HS-5 (cell line): Measurements from ENCODE around the gene TTC1.
"Not testable (repeated sequence)": the region's sequence is repeated elsewhere in the genome, so short reads cannot be mapped to it uniquely, and the experiment has no call there.

Source experiments
- DNase-seq: peaks from one replicate; pipeline ENCODE4 v3.0.0-alpha.2; 2012; ENCODE audit warnings: low read depth

TTC1 gene

DNA sequence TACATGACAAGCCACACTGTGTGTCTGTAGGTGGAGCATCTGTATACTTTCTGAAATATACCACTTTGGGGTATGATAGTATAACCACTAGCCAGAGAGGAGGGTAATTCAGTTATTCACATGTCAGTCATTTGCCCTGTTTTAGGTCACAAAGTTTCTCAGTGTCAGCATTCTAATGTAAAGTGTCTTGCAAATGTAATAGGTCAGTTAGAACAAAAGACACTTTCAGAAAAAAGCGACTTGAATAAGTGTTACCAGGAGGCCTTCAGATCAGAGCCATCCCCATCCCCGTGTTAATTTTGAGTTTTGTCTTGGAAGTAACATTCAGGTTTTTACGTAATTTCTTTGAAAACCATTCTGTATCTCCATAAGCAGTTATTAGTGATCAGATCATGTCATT, 33.7 kb downstream of the TTC1 start:
- DNase-seq: no peak

DNA sequence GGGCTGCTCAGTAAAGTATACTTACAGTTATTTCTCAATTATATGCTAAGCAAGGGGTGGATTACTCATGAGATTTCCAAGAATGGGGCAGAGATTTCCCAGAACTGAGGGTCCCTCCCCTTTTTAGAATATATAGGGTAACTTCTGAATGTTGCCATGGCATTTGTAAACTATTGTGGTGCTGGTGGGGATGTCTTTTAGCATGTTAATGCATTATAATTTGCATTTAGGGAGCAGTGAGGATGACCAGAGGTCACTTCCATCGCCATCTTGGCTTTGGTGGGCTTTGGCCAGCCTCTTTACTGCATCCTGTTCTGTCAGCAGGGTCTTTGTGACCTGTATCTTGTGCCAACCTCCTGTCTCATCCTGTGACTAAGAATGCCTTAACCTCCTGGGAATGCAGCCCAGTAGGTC, 35.5 kb downstream of the TTC1 start:
- DNase-seq: no peak

DNA sequence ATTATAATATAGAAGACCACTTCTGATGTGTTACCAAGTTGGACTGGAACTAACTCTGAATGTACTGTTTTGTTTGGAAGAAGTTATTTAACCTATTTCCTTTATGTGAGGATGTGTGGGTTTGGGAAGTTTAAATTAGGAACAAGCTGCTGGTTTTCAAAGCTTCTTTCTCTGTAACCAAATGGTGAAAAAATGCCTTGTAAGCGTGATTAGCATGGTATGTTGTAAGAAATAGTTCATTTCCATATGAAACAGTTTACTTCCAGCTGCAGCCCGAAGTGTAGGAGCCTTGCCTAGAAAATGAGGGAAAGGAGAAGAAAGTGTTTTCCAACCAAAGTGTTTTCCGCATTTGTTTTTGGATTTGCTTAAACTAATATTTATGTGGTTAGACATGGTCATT, 36.0 kb downstream of the TTC1 start:
- DNase-seq: no peak

DNA sequence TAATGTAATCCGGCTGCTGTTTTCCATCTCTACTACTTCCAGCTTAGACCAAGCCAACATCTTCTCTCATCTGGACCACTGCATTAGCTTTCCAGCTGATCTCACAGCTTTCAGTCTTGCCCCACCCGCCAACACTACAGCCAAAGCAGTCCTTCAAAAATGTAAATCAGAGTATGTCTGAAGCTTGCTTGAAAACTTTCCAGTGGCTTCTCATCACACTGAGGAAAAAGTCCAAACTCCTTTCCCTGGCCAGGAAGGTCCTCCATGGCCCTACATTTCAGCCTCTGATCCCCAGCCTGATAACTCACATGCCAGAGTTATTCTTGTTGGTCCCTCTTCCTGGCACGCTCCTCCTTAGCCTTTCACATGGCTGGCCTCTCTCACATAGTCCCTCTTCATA, 38.5 kb downstream of the TTC1 start:
- no peak for DNase-seq

DNA sequence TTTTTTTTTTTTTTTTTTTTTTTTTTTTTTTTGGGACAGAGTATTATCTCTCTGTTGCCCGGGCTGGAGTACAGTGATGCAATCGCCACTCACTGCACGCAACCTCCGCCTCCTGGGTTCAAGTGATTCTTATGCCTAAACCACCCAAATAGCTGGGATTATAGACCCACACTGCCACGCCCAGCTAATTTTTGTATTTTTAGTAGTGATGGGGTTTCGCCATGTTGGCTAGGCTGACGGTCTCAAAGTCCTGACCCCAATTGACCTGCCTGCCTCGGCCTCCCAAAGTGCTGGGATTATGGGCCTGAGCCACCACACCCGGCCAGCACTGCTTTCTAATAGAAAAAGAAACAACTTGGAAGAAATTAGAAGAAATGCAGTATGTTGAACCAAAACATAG, 39.2 kb downstream of the TTC1 start:
- DNase-seq: no peak

DNA sequence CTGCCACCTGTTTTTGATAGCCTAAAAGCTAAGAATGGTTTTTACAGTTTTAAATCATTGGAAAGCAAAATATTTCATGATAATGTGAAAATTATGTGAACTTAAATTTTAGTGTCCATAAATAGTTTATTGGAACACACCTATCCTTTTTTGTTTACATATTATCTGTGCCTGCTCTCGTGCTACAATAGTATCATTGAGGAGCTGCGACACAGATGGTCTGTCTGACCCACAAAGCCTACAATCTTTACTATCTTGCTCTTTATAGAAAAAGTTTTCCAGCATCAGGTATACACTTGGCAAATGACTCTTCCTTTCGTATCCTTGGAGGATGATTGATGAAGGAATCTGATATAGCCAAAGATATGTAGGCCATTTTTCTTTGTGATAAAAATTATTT, 40.2 kb downstream of the TTC1 start:
- DNase-seq: no peak

DNA sequence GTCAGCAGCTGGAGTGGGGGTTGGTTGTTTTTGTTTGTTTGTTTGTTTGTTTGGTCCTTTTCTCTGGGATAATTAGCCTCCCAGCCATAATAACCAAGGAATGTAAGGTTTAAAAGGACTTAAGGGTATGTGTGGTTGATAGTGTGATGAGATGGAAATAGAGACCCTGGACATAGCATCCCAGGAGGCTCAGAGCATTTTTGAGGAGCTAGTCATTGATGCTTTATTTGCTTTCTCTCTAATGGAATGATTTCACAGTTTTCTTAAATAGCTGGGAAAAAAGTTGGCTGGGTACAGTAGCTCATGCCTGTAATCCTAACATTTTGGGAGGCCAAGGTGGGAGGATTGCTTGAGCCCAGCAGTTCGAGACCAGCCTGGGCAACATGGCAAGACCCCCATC, 45.1 kb downstream of the TTC1 start:
- DNase-seq: no peak

DNA sequence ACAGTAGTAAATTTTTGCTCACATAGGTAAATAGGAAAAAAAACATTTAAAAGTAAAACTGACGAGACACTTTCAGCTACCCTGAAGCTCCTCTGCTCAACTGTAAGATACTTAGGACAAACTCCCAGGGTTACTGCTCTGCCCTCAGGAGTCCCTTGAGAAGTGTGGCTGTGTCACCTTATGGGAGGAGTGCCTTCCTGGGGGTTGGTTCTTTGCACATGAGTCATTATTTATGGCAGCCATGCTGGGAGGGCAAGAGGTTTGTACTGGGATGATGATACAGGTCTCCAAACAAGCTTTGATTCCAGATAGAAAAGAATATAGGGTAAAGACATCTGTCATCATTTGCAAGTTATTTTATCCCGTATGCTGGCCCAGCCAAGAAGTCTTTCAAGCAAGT, 45.9 kb downstream of the TTC1 start:
- peak; percentile 18 for DNase-seq

DNA sequence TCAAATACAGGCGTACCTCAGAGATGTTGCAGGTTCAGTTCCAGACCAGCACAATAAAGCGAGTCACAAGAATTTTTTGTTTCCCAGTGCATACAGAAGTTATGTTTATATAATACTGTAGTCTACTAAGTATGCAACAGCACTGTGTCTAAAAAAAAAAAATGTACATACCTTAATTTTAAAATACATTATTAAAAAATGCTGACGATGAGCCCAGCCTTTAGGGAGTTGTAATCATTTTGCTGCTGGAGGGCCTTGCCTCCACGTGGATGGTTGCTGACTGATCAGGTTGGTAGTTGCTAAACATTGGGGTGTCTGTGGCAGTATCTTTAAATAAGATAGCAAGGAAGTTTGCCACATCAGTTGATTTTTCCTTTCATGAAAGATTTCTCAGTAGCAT, 48.3 kb downstream of the TTC1 start:
- DNase-seq: no peak

DNA sequence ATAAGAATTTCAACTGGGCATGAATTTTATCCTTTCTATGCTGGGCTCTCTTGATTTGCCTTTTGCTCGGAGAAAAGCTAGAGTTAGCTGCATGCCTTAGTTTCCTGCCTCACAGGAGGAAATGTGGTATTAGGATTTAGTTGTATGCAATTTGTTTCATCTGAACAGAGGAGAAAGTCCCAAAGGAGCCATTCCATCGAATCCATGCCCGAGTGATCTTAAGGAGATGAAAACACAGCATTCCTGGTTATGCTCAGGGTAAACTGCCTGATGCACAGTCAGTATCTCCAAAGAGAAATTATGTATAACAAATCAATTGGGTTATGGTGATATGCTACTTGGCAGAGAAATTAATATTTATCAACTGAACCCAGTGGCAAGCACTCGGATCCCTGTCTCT, 51.1 kb downstream of the TTC1 start:
- DNase-seq: no peak

DNA sequence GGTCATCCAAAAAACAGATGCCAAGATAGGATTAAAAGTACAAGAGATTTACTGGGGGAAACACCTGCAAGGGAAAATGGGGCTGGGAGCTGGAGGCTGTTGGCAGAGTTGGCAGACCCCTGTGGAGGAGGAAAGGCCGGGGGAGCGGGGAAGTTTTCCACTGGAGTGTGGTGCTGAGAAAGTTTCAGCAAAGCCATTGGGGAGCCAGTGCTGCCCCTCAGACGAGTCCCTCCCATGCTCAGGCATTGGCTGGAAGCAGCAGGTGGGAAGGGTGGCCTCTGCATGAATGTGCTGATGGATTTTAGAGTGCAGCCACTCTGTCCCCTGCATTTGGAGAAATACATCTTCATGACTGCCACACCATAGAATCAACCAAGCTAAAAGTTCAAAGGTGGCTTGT, 52.8 kb downstream of the TTC1 start:
- no peak for DNase-seq

DNA sequence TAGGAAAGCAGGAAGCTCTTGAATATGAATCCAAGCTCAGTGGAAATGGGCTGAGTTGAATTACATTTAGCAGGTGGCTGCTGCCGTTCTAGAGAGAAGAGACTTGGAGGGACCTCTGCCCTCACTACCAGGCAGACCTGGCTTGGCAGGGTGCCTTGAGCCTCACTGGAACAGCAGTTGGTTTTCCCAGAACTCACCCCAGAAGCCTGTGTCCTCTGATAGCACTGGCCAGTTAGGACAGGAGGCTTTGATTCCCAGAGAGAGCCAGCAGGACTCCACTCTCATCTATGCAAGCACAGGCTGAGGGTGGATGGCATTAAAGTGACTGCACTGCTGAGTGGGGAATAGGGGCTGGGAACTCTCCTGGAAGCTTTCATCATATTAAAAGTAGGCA, 55.5 kb downstream of the TTC1 start:
- no peak for DNase-seq

DNA sequence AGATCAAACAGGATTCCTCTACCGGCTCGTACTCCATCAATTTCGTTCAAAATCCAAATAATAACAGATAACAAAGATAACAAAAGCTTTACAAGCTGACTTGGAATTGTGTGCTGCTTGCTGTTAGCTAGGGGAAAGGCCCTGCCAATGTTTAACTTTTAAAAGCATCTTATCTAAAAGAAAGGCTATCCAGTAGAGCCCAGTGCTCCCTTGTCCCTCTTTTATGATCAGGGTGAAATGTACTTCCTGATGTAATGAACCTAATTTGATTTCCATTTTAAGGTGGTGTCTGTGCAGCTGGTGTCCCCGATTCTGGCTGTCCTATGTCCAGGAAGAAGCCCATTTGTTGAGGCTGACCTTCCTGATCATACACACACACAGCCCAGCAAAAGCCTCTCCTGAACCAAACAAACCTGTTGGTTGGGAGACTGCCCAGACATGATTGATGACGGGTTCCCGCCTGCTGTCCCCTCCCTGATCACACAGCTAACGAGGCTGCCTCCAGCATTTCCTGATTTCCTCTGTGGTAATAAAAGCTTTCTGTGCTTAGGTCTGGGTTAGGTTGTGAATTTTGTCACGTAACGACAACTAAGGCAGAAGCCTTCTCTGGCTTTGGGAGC, 56.2 kb downstream of the TTC1 start:
- no peak for DNase-seq

DNA sequence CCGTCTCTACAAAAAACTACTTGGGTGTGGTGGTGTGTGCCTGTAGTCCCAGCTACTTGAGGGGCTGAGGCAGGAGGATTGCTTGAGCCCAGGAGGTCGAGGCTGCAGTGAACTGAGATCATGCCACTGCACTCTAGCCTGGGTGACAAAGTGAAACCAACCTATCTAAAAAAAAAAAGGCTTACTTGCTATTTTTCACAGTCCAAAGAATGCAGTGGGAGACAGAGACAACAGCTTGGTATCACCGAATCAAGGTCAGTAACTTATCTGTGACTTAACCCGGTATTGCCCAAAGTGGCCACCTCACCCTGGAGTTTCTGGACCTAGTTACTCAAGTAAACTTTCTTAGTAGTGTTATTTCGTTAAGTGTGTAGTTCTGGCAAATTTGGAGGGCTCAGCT, 60.2 kb downstream of the TTC1 start:
- DNase-seq: not testable (repeated sequence)

DNA sequence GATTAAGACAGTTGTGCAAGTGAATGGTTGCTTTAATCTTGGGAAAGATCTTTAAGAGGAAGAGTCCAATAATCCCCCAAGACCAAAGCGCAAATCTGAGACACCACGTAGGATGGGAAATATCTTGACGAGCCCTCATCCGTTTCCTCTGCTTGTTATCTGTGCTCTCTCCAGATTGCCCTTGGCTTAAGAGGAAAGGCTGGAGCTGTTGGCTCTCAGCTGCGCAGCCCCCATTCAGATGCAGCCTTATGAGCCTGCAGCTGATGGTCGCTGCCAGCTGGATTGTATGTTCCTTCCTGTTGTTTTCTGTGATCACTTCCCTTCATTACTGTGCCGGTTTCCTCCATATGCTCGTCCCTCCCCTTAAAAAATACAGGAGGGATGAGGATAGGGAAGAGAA, 62.6 kb downstream of the TTC1 start:
- DNase-seq: no peak

DNA sequence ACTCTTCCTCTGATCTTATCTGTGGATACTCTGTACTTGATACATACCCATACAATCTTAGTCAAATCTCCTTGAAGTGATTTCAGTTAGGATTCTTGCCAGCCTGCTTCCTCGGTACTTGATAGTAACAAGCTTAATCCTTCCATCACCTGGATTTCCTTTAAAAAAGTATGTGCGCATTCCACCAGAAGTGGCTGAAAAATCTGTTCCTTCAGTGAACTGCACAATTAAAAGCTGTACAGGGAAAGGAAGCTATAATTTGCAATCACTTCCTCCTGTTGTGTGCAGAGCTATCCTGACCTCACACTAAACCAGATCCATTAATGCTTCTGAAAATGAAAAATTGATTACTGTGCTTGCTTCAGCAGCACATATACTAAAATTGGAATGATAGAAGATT, 63.0 kb downstream of the TTC1 start:
- DNase-seq: no peak

DNA sequence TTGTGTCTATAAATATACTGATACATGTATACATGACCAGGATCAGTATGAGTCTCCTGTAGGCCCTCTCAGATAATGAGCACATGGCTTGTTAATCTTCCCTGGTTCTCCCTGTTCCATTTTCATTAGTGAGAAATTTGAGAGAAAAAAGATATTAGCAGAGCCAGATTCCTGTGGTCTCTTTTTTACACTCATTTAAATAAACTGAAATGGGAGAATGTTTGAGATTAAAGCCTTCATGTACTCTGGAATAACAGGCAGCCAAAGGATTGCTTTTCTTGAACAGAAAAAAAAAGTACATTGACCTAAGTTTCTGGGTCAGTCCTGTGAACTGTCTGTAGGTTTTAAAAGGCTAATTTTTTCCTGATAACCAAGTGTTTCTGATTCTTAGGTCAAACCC, 66.1 kb downstream of the TTC1 start:
- no peak for DNase-seq

DNA sequence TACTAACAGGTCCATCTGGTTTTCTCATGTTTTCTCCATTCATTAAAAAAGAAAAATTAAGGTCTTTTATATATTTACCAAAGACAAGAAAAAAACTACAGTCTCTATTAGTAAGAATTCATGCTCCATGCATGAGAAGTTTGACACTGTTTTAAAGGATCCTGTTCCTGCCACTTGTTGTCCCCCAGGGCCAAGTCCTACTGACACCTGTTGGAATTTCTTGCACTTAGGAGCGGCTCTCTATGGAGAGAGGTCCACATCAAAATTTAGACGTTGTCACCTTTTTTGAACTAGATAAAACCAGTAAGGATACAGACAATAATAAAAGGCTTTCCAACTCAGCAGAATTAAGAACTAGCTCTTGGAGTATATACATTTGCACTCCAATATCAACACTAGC, 68.1 kb downstream of the TTC1 start:
- DNase-seq: no peak

DNA sequence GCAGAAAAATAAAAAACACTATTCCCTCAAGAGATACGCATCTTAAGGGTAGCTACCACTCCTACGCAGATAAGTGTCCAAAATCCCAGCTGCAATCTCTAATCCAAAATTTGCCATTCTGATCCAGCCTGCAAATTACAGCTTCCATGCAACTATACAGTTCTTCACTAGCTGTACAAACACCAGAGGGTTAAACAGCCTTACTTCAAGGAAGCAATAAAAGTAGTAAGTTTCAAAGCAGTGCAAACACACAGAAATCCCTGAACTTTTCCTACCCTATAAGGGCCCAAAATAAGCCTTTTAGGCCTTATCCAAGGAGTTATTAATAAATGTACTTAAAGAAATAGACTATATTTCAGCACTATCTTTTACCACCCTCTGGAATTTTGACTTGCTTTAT, 70.8 kb downstream of the TTC1 start:
- no peak for DNase-seq

DNA sequence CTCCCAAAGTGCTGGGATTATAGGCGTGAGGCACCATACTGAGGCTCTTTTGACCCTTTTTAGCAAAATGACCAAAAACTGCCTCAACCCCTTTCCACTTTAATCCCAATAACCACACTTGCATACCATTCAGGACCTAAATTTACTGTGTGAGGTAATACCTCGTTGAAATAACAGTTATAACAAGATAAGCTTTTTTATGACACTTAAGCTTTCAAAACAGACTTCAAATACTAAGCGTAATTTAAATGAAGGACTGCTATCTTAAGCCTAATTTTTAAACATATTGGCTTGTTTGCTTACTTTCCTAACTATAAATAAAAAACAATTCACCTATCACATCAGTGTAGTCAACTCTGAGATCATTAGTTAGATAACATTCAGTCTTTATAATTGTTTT, 72.6 kb downstream of the TTC1 start:
- DNase-seq: no peak

DNA sequence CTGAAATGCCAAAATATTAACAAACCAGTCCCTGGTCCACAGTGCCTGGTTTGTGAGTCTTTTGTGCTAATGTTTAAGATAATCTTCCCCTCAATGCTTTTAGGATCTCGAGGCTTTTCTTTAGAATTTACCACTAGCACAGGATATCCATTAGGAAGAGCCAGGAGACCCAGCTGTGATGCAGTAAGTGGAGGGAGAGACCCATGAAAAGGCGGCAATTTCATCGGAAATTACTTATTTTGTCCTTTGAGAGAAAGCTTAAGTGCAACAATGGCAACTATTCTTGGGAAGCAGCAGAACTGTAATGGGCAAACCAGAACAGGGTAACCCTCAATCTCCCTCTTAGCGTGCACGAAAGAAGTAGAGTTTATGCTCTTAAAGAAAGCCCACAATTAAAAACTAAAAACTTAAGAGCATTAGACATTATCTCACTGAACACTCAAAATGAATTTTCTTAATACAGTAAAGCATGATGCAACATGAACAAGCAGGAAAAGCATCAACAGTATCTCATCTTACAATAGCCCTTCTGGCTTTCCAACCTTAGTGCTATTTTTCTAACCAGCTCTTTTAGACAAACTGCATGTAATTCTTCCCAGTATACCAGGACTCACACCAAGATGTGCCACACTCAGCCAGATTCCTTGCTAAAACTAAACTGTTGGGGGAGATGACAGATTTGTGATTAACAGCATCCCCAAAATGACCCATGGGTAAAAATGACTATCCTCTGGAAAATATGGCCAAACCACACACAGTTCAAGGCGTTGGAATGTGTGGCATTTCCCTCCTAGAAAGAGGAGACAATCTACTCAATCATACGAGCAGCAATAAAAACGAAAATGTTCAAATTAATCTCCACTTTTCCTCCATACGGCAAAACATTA, 73.9 kb downstream of the TTC1 start:
- DNase-seq: peak; percentile 95

DNA sequence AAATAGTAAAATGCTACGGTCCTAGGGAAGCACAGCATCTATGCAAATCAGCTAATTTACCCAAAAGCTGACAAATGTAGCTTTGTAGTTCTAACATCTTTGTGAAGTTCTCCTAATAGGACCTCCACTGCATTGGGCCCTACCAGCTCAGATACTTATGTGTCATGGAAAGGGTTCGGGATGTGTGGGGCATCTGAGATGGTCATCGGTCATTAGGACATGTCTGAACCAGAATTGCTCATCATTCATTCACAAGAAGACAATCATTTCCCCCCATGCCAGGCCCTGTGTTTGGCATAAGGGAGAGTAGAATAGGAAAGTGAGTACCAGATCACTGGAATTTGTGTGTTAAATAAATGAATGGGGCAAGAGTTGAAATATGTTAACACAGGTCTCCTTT, 74.6 kb downstream of the TTC1 start:
- no peak for DNase-seq

DNA sequence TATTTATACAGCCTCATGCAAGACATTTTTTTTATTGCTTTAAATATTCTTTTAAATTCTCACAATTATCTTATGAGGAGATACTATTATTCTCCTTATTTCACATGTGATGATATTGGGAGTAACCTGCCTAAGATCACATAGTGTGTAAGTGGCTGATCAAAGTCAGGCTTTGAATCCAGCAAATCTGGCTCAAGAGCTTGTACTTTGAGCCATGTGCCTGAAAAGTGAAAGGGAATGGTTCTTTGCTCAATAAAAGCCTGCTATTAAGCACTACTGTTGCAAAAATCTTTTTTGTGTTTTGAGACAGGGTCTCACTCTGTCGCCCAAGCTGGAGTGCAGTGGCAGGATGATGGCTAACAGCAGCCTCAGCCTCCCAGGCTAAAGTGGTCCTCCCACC, 75.2 kb downstream of the TTC1 start:
- DNase-seq: no peak

DNA sequence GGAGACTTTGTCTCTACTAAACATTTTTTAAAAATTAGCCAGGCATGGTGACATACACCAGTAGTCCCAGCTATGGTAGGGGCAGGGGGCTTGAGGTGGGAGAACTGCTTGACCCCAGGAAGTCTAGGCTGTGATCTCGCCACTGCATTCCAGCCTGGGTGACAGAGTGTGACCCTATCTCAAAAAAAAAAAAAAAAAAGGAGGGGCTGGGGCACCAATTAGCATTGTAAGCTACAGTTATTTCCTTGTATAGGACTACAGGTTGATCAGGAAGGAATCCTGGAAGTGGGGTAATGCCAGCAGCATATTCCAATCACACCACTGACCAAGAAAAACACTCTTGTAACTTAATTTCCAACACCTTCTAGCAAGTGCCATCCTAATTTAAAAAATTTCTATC, 78.3 kb downstream of the TTC1 start:
- DNase-seq: no peak
